ENCODE results near the gene ARV1.

Gene ARV1

DNA sequence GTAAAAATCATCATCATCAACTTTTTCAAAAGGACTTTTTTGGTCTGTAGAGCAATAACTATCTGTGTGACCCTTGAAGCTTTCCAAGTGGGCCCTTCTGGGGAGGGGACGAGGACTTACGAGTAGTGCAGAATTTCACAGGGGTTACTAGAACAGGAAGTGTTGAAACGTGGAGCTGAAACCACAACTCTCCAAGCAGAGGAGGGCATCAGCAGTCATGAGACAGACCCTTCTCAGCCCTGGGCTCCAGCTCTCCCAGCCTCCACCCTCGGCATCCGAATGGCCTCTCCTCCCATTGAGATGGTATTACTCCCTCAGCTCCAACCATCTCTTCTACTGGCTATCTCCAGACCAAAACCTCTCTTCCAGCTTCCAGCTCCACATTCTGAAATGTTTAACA lies 57.5 kb downstream of the ARV1 start:
- no peaks in the 10 kb centered on the region for H3K9me3 Mint-ChIP-seq
- H3K27ac Mint-ChIP-seq = no peak overlapping the region
- TF ChIP-seq, protein P1, sequence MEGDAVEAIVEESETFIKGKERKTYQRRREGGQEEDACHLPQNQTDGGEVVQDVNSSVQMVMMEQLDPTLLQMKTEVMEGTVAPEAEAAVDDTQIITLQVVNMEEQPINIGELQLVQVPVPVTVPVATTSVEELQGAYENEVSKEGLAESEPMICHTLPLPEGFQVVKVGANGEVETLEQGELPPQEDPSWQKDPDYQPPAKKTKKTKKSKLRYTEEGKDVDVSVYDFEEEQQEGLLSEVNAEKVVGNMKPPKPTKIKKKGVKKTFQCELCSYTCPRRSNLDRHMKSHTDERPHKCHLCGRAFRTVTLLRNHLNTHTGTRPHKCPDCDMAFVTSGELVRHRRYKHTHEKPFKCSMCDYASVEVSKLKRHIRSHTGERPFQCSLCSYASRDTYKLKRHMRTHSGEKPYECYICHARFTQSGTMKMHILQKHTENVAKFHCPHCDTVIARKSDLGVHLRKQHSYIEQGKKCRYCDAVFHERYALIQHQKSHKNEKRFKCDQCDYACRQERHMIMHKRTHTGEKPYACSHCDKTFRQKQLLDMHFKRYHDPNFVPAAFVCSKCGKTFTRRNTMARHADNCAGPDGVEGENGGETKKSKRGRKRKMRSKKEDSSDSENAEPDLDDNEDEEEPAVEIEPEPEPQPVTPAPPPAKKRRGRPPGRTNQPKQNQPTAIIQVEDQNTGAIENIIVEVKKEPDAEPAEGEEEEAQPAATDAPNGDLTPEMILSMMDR (IDR thresholded peaks at IDR 0.05; ENCODE audit: unreplicated experiment in 3 of 3) = no peak
- H3K4me1 Mint-ChIP-seq = peaks cover 17% of the 10 kb centered on the region
- peak overlapping the region in 2 of 3 experiments; percentile 3 to 6 for H3K4me3 Mint-ChIP-seq
- H3K36me3 Mint-ChIP-seq (ENCODE audit: low read depth) = peaks cover 8% of the 10 kb centered on the region
- H3K27me3 Mint-ChIP-seq (ENCODE audit: low read depth) = peaks cover 54% of the 10 kb centered on the region

DNA sequence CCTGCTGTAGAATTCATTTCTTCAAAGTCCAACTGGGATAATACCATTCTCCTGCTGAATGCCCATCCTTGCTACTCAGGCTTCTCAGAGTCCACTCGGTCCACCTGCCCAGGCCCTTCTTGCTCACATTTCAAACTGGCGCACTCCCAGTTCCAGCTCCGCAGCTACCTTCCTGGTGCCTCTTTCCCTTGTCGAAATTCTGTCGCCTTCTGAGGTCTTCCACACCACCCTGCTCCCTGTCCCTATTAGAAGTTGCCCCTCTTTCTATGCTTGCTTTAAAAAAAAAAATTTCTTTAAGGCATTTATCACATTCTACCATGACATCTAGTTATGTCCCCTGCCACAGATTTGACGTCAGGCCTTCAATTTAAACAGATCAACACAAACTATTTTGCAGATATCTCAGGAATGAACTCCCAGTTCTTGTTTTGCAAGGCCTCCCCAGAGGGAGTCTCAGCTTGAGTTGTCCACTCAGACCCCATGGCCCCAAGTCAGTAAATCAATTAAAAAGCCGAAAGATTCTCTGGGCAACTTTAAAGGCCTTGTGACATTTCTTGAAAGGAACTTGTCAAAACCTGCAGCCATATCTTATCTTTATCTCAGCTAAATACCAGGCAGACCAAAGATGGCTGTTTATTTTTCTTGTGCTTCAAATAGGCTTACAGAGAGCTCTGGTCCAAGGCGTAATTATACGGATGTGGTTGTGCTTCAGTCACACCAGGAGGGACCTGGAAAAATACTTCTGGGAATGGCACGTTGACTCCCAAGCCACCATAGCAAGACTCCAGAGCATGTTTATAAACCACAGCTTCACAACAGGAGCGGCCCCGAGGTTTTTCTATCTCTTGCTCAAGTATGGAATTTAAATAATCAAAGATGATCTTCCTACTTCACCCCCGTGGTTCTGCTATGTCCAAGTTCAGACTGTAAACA lies 59.0 kb downstream of the ARV1 start:
- Mint-ChIP-seq H3K36me3 (ENCODE audit: low read depth) (peaks cover 8% of the 10 kb centered on the region), H3K4me1 (peaks cover 18% of the 10 kb centered on the region), H3K4me3 (peak overlapping the region; percentile 82 to 90 (median 89)), H3K9me3 (no peaks in the 10 kb centered on the region), H3K27ac (peak overlapping the region in 2 of 3 experiments; percentile 43 to 80), H3K27me3 (ENCODE audit: low read depth) (peaks cover 63% of the 10 kb centered on the region)
- TF ChIP-seq, protein P1 (IDR thresholded peaks at IDR 0.05; ENCODE audit: unreplicated experiment in 3 of 3) = no peak

- H3K4me1 Mint-ChIP-seq = peaks cover 18% of the 10 kb centered on the region
These were observed 60.5 kb downstream of the ARV1 start for GRCh38 chr1:231039161-231040018.

GRCh38 chr1:231040019-231040799 lies 61.3 kb downstream of the ARV1 start, which contains the start of gene FAM89A:
TSS of gene FAM89A (minus strand) at chr1:231040254. CDS start at chr1:231040211, 43 bp downstream.
- peaks cover 18% of the 10 kb centered on the region for H3K4me1 Mint-ChIP-seq
- TF ChIP-seq, protein P1 (IDR thresholded peaks at IDR 0.05; ENCODE audit: unreplicated experiment in 3 of 3) = no peak
- peaks cover 8% of the 10 kb centered on the region for H3K36me3 Mint-ChIP-seq (ENCODE audit: low read depth)
- peaks cover 67% of the 10 kb centered on the region for H3K27me3 Mint-ChIP-seq (ENCODE audit: low read depth)
- H3K27ac Mint-ChIP-seq = peak within 1 kb of the TSS; percentile 17 to 68 (median 45)
- peak within 1 kb of the TSS; percentile 83 to 90 (median 89) for H3K4me3 Mint-ChIP-seq
- H3K9me3 Mint-ChIP-seq = peaks cover 7% of the 10 kb centered on the region

More at GRCh38 chr1:231039161-231040018, 60.5 kb downstream of the ARV1 start:
- Mint-ChIP-seq H3K27ac (peak overlapping the region; percentile 17 to 68 (median 45)), H3K27me3 (ENCODE audit: low read depth) (peaks cover 59% of the 10 kb centered on the region), H3K9me3 (no peaks in the 10 kb centered on the region), H3K4me3 (peak overlapping the region; percentile 82 to 90 (median 89)), H3K36me3 (ENCODE audit: low read depth) (peaks cover 8% of the 10 kb centered on the region)
- TF ChIP-seq, protein P1 (IDR thresholded peaks at IDR 0.05; ENCODE audit: unreplicated experiment in 3 of 3) = no peak
